Measurements from ENCODE around the gene AK9. TPM values are rescaled to one million over a fixed set of nuclear protein-coding genes. Genes with fewer than 3 reads are reported as not detected.

AK9 gene
- 0.36 and 2.1 TPM in 2 replicates for total RNA-seq

GRCh38 chr6:109690737-109691621 is at the start of gene AK9, which contains the start of gene FIG4:
Gene AK9 (minus strand): TSS chr6:109691202. CDS start chr6:109675745, 15,457 bp downstream.
Gene FIG4 (plus strand): TSS chr6:109691296. CDS start chr6:109691436, 140 bp downstream.

GRCh38 chr6:109482905-109483734 is 207.9 kb downstream of the AK9 start, which contains the start of gene ZBTB24:
Gene ZBTB24 (minus strand): TSS chr6:109483219. CDS start chr6:109482026, 1,193 bp downstream.

GRCh38 chr6:109455437-109456110 is 235.4 kb downstream of the AK9 start, which contains the start of gene MICAL1:
Gene MICAL1 (minus strand): TSS chr6:109455772. CDS start chr6:109454196, 1,576 bp downstream.

Other genes with a start within 250 kb of the AK9 start
- 71.3 and 72.0 TPM in 2 replicates for gene MICAL1, start 235.4 kb downstream of the AK9 start, total RNA-seq
- 4.2 and 6.0 TPM in 2 replicates for gene ZBTB24, start 208.0 kb downstream of the AK9 start, total RNA-seq
- gene FIG4, start 94 bp upstream of the AK9 start, total RNA-seq, result 5.2 and 12.5 TPM in 2 replicates

Measured in cardiac atrium fibroblast (primary cell).